ENCODE measurements around the gene CPLX1. TPM values are rescaled to one million over a fixed set of nuclear protein-coding genes. Genes with fewer than 3 reads are reported as not detected.

Gene CPLX1
- total RNA-seq, 1 experiment from 2014 or later, result 2.7 TPM

GRCh38 chr4:795726-796119, 30.2 kb downstream of the CPLX1 start:
- no peak overlapping the region for H3K27ac Mint-ChIP-seq (ENCODE audit: low read depth, unreplicated experiment)
- peaks cover 7% of the 10 kb centered on the region for H3K4me1 Mint-ChIP-seq (ENCODE audit: insufficient read depth, unreplicated experiment)
- TF ChIP-seq, protein P1, sequence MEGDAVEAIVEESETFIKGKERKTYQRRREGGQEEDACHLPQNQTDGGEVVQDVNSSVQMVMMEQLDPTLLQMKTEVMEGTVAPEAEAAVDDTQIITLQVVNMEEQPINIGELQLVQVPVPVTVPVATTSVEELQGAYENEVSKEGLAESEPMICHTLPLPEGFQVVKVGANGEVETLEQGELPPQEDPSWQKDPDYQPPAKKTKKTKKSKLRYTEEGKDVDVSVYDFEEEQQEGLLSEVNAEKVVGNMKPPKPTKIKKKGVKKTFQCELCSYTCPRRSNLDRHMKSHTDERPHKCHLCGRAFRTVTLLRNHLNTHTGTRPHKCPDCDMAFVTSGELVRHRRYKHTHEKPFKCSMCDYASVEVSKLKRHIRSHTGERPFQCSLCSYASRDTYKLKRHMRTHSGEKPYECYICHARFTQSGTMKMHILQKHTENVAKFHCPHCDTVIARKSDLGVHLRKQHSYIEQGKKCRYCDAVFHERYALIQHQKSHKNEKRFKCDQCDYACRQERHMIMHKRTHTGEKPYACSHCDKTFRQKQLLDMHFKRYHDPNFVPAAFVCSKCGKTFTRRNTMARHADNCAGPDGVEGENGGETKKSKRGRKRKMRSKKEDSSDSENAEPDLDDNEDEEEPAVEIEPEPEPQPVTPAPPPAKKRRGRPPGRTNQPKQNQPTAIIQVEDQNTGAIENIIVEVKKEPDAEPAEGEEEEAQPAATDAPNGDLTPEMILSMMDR (IDR thresholded peaks at IDR 0.05; ENCODE audit: unreplicated experiment), result no peak
- no peaks in the 10 kb centered on the region for H3K27me3 Mint-ChIP-seq (ENCODE audit: insufficient read depth, unreplicated experiment)
- no peaks in the 10 kb centered on the region for H3K9me3 Mint-ChIP-seq (ENCODE audit: unreplicated experiment)
- intact Hi-C loops (cut with micrococcal nuclease), result no loop called here
- ChIA-PET POLR2A (no interaction called here), CTCF (interaction anchor here (0.6 kb wide), 1 partner anchor 1015 kb away, joined by 3 read pairs; no protein-coding TSS in a partner anchor)
- no peak for DNase-seq (ENCODE audit: unreplicated experiment)
- H3K36me3 Mint-ChIP-seq (ENCODE audit: insufficient read depth, unreplicated experiment), result no peaks in the 10 kb centered on the region
- no TSS peak for BruUV-seq (replicated peaks)
- no peak overlapping the region for H3K4me3 Mint-ChIP-seq (ENCODE audit: unreplicated experiment)

DNA sequence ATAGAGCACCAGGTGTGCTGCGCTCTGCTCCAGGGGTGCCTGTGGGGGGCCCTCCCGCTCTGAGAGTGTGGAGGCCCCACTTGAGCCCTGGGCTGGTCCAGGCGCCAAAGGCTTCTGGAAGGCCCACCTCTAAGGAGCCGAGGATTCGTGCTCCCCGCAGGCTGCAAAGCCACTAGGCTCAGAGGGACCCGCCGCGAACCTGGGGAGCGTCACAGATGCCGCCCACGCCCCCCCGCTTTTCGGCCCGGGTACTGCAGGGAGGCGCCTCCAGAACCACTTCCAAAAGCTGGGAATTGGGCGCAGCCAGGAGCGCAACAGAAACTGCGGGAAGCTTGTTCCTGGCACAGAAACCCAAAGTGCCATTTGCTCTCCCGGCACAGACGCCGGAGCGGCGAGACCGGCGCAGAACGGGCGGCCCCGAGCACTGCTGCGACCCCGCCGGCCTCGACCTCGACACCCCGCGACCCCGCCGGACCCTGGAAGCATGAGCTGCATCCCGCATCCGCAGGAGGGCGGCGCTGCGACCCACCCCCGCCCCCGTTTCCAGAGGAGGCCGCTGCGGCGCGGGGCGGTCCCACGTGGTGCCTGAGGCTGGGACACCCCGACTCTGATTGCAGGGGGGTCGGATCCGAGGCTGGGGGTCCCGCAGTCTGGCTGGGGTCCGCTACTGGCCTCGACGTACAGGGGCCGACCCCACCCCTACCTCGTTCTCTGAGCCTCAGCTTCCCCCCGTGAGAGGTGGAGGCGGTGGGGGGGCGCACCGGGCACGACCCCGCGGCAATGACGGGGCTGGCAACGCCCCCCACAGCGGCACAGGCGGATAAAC, 30.8 kb downstream of the CPLX1 start:
- TF ChIP-seq, protein P1 (IDR thresholded peaks at IDR 0.05; ENCODE audit: unreplicated experiment), result no peak
- H3K27me3 Mint-ChIP-seq (ENCODE audit: insufficient read depth, unreplicated experiment), result no peaks in the 10 kb centered on the region
- intact Hi-C loops (cut with micrococcal nuclease), result no loop called here
- H3K9me3 Mint-ChIP-seq (ENCODE audit: unreplicated experiment), result no peaks in the 10 kb centered on the region
- BruUV-seq (replicated peaks), result no TSS peak
- H3K27ac Mint-ChIP-seq (ENCODE audit: low read depth, unreplicated experiment), result no peak overlapping the region
- H3K4me3 Mint-ChIP-seq (ENCODE audit: unreplicated experiment), result no peak overlapping the region
- POLR2A ChIA-PET, result no interaction called here
- H3K4me1 Mint-ChIP-seq (ENCODE audit: insufficient read depth, unreplicated experiment), result peaks cover 7% of the 10 kb centered on the region
- H3K36me3 Mint-ChIP-seq (ENCODE audit: insufficient read depth, unreplicated experiment), result no peaks in the 10 kb centered on the region
- no peak for DNase-seq (ENCODE audit: unreplicated experiment)
- CTCF ChIA-PET, result interaction anchor here (0.6 kb wide), 1 partner anchor 1016 kb away, joined by 3 read pairs; no protein-coding TSS in a partner anchor

DNA sequence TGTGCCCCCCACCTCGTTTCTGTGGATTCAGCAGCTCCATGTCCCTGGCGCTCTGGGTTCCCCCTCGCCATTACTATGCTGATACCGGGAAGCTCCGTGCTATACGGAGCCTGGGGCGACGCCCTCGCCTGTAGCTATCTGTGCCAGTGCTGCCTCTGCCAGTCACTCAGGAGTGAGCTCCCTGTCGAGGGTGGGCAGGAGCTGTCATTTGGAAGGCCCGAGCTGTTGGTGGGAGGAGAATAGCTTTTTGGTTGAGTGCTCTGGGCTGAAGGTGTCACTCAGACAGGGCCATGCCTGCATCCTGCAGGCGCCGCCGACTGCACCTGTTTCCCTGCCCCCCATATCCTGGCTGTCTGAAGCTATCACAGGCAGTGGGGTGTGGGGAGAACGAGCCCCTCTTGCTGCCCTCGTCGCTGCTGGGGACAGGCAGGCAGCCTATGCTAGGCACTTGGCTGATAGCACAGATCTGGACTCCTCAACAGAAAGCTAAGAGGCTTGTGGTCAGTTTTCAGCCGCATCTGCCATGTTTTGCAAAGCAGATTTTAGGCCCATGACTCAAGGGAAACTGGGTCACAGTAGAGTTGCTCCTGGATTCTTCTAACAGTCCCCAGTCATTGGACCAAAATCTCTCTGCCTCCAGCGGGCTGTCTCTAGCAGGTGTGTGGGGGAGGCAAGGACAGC, 31.8 kb downstream of the CPLX1 start:
- intact Hi-C loops (cut with micrococcal nuclease), result no loop called here
- BruUV-seq (replicated peaks), result no TSS peak
- CTCF ChIA-PET, result interaction anchor here (0.7 kb wide), 1 partner anchor 1358 kb away, joined by 3 read pairs; no protein-coding TSS in a partner anchor
- TF ChIP-seq, protein P1 (IDR thresholded peaks at IDR 0.05; ENCODE audit: unreplicated experiment), result no peak
- POLR2A ChIA-PET, result interaction anchor here (0.6 to 1.5 kb wide), 3 partner anchors 11 to 30 kb away, joined by 3 to 5 read pairs (median 3); no protein-coding TSS in a partner anchor
- Mint-ChIP-seq H3K27me3 (ENCODE audit: insufficient read depth, unreplicated experiment) (no peaks in the 10 kb centered on the region), H3K4me3 (ENCODE audit: unreplicated experiment) (no peak overlapping the region), H3K9me3 (ENCODE audit: unreplicated experiment) (no peaks in the 10 kb centered on the region), H3K4me1 (ENCODE audit: insufficient read depth, unreplicated experiment) (peaks cover 4% of the 10 kb centered on the region), H3K27ac (ENCODE audit: low read depth, unreplicated experiment) (no peak overlapping the region), H3K36me3 (ENCODE audit: insufficient read depth, unreplicated experiment) (no peaks in the 10 kb centered on the region)
- DNase-seq (ENCODE audit: unreplicated experiment), result no peak

All from MCF 10A (cell line).